Muscle layer of colon (tissue), 2 donors: ENCODE data around the gene DLK2.

Experiments used
- H3K27ac ChIP-seq: one replicate; pipeline ENCODE4 v1.7.0; 2013; ENCODE audit warnings: low read depth, mild to moderate bottlenecking, low read length, moderate library complexity
- H3K27me3 ChIP-seq, 2 donors: one replicate each; pipeline ENCODE4 v1.7.0; 2013; ENCODE audit warnings: low read length in 2 of 2, mild to moderate bottlenecking in 2 of 2; ENCODE audit not compliant: insufficient read depth in 2 of 2, control insufficient read depth in 1 of 2
- H3K36me3 ChIP-seq: one replicate; pipeline ENCODE4 v1.7.0; 2013; ENCODE audit warnings: mild to moderate bottlenecking, low read length; ENCODE audit not compliant: insufficient read depth
- H3K4me1 ChIP-seq: one replicate; pipeline ENCODE4 v1.7.0; 2013; ENCODE audit warnings: mild to moderate bottlenecking, low read length; ENCODE audit not compliant: insufficient read depth
- H3K4me3 ChIP-seq, 2 donors: one replicate each; pipeline ENCODE4 v1.7.0; 2013; ENCODE audit warnings: low read length in 2 of 2, low read depth in 1 of 2, mild to moderate bottlenecking in 1 of 2, moderate library complexity in 1 of 2
- H3K9ac ChIP-seq: one replicate; pipeline ENCODE4 v1.7.0; 2013; ENCODE audit warnings: low read length
- H3K9me3 ChIP-seq: one replicate; pipeline ENCODE4 v1.7.0; 2013; ENCODE audit warnings: mild to moderate bottlenecking, low read length
- donor health status: abdominal sarcoma.
- donor health status: Adenocarcinoma of cecum.

The DLK2 gene

DNA sequence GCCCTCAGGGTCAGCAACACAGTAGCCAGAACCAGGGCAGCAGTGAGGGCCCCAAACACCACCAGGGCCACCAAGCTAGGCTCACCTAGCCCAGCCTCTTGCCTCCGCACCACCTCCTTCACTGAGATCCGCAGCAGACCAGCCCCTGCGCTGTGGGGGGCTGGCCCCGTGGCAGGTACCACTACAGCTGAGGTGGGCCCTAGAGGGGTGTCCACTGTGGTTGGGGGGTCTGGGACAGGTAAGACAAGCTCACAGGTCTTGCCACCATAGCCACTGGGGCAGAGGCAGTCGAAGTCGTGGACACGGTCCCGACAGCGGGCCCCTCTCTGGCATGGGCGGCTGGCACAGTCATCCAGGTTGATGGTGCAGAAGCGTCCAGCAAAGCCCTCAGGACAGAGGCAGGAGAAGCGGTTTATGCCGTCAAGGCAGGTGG is 4.6 kb downstream of the DLK2 start:
- no peak overlapping the region for H3K4me3 ChIP-seq
- H3K27ac ChIP-seq: no peak overlapping the region
- peaks cover 39% of the 10 kb centered on the region for H3K36me3 ChIP-seq

DNA sequence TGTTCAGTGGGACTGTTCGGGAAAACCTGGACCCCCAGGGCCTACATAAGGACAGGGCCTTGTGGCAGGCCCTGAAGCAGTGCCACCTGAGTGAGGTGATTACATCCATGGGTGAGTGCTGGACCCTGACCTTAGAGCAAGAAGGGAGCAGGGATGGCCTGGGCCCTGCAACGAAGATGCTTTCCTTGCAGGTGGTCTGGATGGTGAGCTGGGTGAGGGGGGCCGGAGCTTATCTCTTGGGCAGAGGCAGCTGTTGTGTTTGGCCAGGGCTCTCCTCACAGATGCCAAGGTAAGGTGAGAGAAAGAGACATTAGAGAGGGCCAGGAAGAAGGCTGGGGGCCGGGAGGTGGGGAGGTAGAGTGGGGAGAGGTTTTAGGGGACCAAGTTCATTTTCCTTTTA is 6.4 kb downstream of the DLK2 start:
- Histone ChIP-seq H3K9me3 (no peaks in the 10 kb centered on the region), H3K9ac (no peak overlapping the region), H3K4me1 (no peaks in the 10 kb centered on the region), H3K27me3 (no peaks in the 10 kb centered on the region), H3K36me3 (peaks cover 50% of the 10 kb centered on the region), H3K27ac (no peak overlapping the region), H3K4me3 (no peak overlapping the region)

More for the DNA sequence above, 4.6 kb downstream of the DLK2 start:
- no peak overlapping the region for H3K9ac ChIP-seq
- H3K4me1 ChIP-seq: peaks cover 4% of the 10 kb centered on the region
- H3K9me3 ChIP-seq: no peaks in the 10 kb centered on the region
- H3K27me3 ChIP-seq: peaks cover 0 to 8% of the 10 kb centered on the region in 2 donors

DNA sequence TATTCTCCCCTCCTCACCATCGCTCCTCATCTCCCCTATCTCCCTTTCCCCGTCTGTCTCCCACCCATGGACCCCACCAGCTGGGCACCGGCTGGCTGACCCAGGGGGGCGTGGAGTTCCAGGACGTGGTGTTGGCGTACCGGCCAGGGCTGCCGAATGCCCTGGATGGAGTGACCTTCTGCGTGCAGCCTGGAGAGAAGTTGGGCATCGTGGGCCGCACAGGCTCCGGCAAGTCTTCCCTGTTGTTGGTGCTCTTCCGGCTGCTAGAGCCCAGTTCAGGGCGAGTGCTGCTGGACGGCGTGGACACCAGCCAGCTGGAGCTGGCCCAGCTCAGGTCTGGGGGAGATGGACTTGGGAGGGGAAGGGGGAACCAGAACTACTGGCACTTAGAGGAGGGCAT is 7.7 kb downstream of the DLK2 start:
- no peaks in the 10 kb centered on the region for H3K4me1 ChIP-seq
- no peak overlapping the region for H3K4me3 ChIP-seq
- no peaks in the 10 kb centered on the region for H3K27me3 ChIP-seq
- H3K36me3 ChIP-seq: peaks cover 63% of the 10 kb centered on the region
- H3K9ac ChIP-seq: no peak overlapping the region
- H3K9me3 ChIP-seq: no peaks in the 10 kb centered on the region
- H3K27ac ChIP-seq: no peak overlapping the region

DNA sequence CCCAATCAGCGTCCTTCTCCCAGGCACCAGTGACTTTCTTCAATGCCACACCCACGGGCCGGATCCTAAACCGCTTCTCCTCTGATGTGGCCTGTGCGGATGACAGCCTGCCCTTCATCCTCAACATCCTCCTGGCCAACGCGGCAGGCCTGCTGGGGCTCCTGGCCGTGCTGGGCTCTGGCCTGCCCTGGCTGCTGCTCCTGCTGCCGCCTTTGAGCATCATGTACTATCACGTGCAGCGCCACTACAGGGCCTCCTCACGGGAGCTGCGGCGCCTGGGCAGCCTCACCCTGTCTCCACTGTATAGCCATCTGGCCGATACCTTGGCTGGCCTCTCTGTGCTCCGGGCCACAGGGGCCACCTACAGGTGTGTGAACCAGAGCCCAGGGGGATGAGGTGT is 9.8 kb downstream of the DLK2 start:
- Histone ChIP-seq H3K9me3 (no peaks in the 10 kb centered on the region), H3K27me3 (no peaks in the 10 kb centered on the region), H3K4me3 (no peak overlapping the region), H3K36me3 (peaks cover 77% of the 10 kb centered on the region), H3K4me1 (no peaks in the 10 kb centered on the region), H3K9ac (no peak overlapping the region), H3K27ac (no peak overlapping the region)

DNA sequence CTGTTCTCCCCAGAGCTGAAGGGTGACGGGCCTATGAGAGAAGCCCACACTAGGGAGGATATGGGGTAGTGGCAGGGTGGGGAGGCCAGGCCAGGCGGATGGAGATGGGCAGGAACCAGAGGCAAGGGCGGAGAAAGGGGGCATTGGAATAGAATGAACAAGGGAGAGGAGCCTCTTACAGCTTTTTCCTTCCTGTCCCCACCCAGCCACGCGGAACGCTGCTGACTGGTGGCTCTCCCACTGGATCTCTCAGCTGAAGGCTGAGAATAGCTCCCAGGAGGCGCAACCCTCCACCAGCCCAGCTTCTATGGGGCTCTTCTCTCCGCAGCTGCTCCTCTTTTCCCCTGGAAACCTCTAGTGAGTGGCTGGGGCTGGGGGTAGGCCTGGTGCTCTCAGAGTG is 10.8 kb downstream of the DLK2 start:
- no peaks in the 10 kb centered on the region for H3K4me1 ChIP-seq
- H3K9me3 ChIP-seq: no peaks in the 10 kb centered on the region
- peaks cover 71% of the 10 kb centered on the region for H3K36me3 ChIP-seq
- H3K27me3 ChIP-seq: no peaks in the 10 kb centered on the region
- H3K27ac ChIP-seq: no peak overlapping the region
- no peak overlapping the region for H3K4me3 ChIP-seq
- H3K9ac ChIP-seq: no peak overlapping the region

DNA sequence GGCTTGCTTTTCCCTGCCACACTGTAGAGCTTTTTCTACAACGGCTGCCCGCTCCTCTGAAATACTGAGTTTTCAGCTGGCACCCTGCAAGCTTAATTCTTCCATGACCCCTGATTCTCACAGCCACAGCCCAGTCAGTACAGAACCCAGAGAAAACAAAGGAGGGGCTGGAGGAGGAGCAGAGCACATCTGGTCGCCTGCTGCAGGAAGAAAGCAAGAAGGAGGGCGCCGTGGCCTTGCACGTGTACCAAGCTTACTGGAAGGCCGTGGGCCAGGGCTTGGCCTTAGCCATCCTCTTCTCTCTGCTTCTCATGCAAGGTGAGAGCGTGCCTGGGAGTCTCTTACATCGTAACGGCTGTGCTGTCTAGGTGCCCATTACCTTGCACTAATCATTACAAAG is 11.3 kb downstream of the DLK2 start:
- Histone ChIP-seq H3K9ac (no peak overlapping the region), H3K27ac (no peak overlapping the region), H3K9me3 (no peaks in the 10 kb centered on the region), H3K27me3 (no peaks in the 10 kb centered on the region), H3K4me1 (no peaks in the 10 kb centered on the region), H3K36me3 (peaks cover 66% of the 10 kb centered on the region), H3K4me3 (no peak overlapping the region)

DNA sequence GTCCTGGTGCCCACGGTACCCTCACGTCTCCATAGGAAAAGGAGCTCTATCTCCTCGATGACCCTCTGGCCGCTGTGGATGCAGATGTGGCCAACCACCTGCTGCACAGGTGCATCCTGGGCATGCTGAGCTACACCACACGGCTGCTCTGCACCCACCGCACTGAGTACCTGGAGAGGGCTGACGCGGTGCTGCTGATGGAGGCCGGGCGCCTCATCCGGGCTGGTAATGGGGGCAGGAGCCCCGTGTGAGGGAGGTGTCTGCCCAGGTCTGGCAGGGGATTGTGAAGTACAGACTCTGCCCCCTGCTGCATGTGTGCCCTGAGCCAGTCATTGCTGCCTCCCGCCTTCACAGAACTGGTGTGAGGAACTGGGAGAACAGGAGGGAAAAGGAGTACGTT is 12.4 kb downstream of the DLK2 start:
- Histone ChIP-seq H3K4me3 (no peak overlapping the region), H3K9me3 (no peaks in the 10 kb centered on the region), H3K9ac (no peak overlapping the region), H3K27ac (no peak overlapping the region), H3K27me3 (no peaks in the 10 kb centered on the region), H3K4me1 (no peaks in the 10 kb centered on the region), H3K36me3 (peaks cover 66% of the 10 kb centered on the region)

DNA sequence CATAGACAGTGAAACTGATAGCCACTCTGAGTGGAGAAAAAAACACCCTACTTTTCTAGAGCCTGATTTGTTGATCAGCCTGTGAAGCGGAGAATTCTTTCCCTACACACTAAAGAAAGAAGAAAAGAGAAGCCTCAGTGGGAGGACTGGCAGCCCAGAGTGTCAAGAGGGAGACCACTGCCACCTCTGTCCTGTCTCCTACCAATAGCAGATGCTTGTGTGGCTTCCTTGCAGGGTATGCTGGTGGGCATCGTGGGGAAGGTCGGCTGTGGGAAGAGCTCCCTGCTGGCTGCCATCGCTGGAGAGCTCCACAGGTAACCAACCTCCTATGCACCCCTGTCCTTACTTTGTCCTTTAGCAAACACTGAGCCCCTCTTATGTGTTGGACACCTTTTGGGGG is 17.6 kb downstream of the DLK2 start:
- Histone ChIP-seq H3K4me3 (no peak overlapping the region), H3K36me3 (peaks cover 41% of the 10 kb centered on the region), H3K9me3 (no peaks in the 10 kb centered on the region), H3K27ac (no peak overlapping the region), H3K9ac (no peak overlapping the region), H3K27me3 (no peaks in the 10 kb centered on the region), H3K4me1 (peaks cover 23% of the 10 kb centered on the region)

DNA sequence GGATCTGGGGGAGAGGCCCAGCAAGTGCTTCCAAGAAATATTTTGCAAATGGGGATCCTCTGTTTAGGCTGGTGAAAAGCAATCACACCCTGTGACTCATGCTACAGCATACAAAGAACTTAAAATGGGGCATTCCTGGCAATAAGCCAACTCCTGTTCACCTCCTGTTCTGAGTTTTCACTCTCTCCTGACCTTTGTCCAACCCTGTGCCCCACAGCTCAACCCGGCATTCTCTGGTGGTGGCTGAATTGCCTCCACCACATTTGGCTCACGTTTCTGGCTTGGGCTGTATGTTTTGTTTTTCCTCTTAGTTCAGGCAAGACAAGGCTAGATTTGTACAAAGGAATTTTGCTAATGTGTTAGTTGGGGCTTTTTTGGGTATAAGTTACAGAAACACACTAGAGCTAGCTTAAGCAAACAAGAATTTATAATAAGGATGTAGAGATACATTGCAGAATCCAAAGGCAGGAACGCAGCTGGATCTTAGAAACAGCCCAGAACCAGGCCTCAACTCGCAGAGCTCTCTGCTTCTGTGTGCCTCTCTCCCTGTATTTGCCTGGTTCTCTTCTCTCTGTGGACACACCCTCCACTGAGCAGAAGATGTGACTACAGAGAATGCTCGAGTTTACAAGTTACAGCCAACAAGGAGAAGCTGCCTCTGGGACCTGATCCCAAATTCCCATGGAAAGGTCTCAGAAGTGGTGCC is 18.6 kb downstream of the DLK2 start:
- Histone ChIP-seq H3K27me3 (no peaks in the 10 kb centered on the region), H3K27ac (peak overlapping the region; percentile 60), H3K9ac (no peak overlapping the region), H3K4me3 (no peak overlapping the region), H3K36me3 (peaks cover 39% of the 10 kb centered on the region), H3K9me3 (no peaks in the 10 kb centered on the region), H3K4me1 (peaks cover 23% of the 10 kb centered on the region)

DNA sequence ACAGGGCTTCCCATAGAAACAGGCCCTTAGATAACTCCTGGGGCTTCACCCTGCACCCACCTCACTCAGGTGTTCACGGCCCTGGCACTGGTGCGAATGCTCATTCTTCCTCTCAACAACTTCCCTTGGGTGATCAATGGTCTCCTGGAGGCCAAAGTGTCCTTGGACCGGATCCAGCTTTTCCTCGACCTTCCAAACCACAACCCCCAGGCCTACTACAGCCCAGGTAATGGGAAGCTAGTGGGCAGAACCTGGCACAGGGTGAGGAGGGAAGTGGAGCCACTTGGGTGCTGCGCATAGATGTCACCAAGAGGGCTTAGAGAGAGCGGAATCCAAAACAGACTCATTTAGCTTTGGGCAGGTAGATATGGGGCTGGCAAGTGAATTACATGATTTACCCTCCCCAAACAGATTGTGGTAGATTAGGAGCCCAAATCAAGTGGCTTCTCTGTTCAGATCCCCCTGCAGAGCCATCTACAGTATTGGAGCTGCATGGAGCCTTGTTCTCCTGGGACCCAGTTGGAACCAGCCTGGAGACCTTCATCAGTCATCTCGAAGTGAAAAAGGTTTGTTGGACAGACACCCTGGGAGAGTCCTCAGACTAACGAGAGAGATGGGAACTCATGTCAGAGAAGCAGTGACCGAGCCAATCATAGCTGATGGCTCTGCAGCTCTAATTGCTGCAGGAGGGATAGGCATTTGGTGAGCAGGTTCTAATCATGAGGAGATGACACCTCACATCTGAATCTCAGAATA is 19.5 kb downstream of the DLK2 start:
- H3K4me3 ChIP-seq: no peak overlapping the region
- H3K9me3 ChIP-seq: no peaks in the 10 kb centered on the region
- no peaks in the 10 kb centered on the region for H3K27me3 ChIP-seq
- peaks cover 23% of the 10 kb centered on the region for H3K4me1 ChIP-seq
- H3K27ac ChIP-seq: peak overlapping the region; percentile 60
- peaks cover 34% of the 10 kb centered on the region for H3K36me3 ChIP-seq
- no peak overlapping the region for H3K9ac ChIP-seq

DNA sequence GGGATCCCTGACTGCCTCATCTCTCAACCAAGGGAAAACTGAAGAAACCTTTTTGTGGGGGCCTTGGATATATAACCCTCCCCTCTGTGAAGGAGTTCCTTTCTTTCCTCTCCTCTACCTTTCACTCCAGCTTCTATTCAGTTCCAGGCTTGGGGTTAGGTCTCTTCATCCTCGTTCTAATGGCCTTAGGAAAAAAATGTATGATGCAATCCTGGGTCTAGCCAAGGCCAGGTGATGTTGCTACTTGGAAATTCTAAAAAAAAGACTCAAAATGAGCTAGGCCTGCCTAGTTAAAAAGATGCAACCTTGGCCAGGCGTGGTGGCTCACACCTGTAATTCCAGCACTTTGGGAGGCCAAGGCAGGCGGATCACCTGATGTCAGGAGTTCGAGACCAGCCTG is 20.4 kb downstream of the DLK2 start:
- H3K9me3 ChIP-seq: no peaks in the 10 kb centered on the region
- peaks cover 23% of the 10 kb centered on the region for H3K4me1 ChIP-seq
- no peak overlapping the region for H3K27ac ChIP-seq
- H3K36me3 ChIP-seq: peaks cover 34% of the 10 kb centered on the region
- no peak overlapping the region for H3K9ac ChIP-seq
- H3K27me3 ChIP-seq: no peaks in the 10 kb centered on the region
- no peak overlapping the region for H3K4me3 ChIP-seq
